ENCODE data around the gene OVAAL.

DNA sequence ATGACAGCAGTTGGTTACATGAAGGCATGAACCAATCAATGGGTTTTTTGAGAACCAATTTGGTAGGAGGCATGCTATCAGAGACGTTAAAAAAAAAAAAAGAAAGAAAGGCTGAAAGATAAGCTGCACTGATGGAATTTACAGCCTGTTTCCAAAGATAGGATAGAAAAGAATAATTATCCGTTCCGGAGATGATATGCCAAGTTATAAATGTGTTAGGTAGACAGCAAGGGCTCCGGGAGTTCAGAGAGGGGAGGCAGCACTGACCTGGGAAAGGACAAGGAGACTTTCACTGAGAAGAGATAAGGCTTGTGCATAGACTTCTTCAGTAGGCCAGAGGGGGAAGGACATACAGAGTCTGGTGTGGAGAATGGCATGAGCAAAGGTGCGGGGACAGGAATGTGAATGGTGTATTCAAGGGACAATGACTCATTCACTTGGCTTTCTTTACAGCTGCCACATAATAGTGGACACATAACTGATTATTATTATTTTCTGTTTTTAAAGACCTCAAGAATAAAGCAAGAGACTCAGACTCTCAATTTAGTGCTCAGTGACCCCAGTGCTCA is 31.6 kb upstream of the OVAAL start:
- no peak for TF ChIP-seq EZH2phosphoT487 (conservative IDR thresholded peaks at IDR 0.05; ENCODE audit: low read length)
- TF ChIP-seq, protein P1, sequence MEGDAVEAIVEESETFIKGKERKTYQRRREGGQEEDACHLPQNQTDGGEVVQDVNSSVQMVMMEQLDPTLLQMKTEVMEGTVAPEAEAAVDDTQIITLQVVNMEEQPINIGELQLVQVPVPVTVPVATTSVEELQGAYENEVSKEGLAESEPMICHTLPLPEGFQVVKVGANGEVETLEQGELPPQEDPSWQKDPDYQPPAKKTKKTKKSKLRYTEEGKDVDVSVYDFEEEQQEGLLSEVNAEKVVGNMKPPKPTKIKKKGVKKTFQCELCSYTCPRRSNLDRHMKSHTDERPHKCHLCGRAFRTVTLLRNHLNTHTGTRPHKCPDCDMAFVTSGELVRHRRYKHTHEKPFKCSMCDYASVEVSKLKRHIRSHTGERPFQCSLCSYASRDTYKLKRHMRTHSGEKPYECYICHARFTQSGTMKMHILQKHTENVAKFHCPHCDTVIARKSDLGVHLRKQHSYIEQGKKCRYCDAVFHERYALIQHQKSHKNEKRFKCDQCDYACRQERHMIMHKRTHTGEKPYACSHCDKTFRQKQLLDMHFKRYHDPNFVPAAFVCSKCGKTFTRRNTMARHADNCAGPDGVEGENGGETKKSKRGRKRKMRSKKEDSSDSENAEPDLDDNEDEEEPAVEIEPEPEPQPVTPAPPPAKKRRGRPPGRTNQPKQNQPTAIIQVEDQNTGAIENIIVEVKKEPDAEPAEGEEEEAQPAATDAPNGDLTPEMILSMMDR (IDR thresholded peaks at IDR 0.05; ENCODE audit: insufficient read depth, low read length, poor library complexity, severe bottlenecking) = no peak

Data from SU-DHL-6 (cell line).